ENCODE measurements around the gene LHFPL3.

The LHFPL3 gene

GRCh38 chr7:104814671-104815400, 486.4 kb downstream of the LHFPL3 start:
- DNase-seq: no peak
- no peaks in the 10 kb centered on the region for H3K4me1 ChIP-seq (ENCODE audit: control insufficient read depth, insufficient read depth, low read length, poor library complexity, severe bottlenecking)

GRCh38 chr7:104816537-104816936, 488.1 kb downstream of the LHFPL3 start:
- no peaks in the 10 kb centered on the region for H3K4me1 ChIP-seq (ENCODE audit: control insufficient read depth, insufficient read depth, low read length, poor library complexity, severe bottlenecking)
- no peak for DNase-seq
- no peaks in the 10 kb centered on the region for H3K9me3 ChIP-seq (ENCODE audit: control insufficient read depth, low read length)
- no peaks in the 10 kb centered on the region for H3K27me3 ChIP-seq (replicated peaks; ENCODE audit: control insufficient read depth, insufficient read depth, low read length, poor library complexity, severe bottlenecking)
- no peak overlapping the region for H3K4me3 ChIP-seq (ENCODE audit: insufficient read depth, low read depth, low read length, poor library complexity, severe bottlenecking)
- H3K27ac ChIP-seq (ENCODE audit: insufficient read depth, low read length, poor library complexity, severe bottlenecking): no peak overlapping the region
- H3K36me3 ChIP-seq (ENCODE audit: control insufficient read depth, insufficient read depth, low read length): no peaks in the 10 kb centered on the region

More at GRCh38 chr7:104814671-104815400, 486.4 kb downstream of the LHFPL3 start:
- no peaks in the 10 kb centered on the region for H3K36me3 ChIP-seq (ENCODE audit: control insufficient read depth, insufficient read depth, low read length)
- H3K27me3 ChIP-seq (replicated peaks; ENCODE audit: control insufficient read depth, insufficient read depth, low read length, poor library complexity, severe bottlenecking): no peaks in the 10 kb centered on the region
- no peak overlapping the region for H3K4me3 ChIP-seq (ENCODE audit: insufficient read depth, low read depth, low read length, poor library complexity, severe bottlenecking)
- no peak overlapping the region for H3K27ac ChIP-seq (ENCODE audit: insufficient read depth, low read length, poor library complexity, severe bottlenecking)
- no peaks in the 10 kb centered on the region for H3K9me3 ChIP-seq (ENCODE audit: control insufficient read depth, low read length)

GRCh38 chr7:104818961-104819880, 490.8 kb downstream of the LHFPL3 start:
- Histone ChIP-seq H3K27ac (ENCODE audit: insufficient read depth, low read length, poor library complexity, severe bottlenecking) (no peak overlapping the region), H3K4me3 (ENCODE audit: insufficient read depth, low read depth, low read length, poor library complexity, severe bottlenecking) (no peak overlapping the region), H3K4me1 (ENCODE audit: control insufficient read depth, insufficient read depth, low read length, poor library complexity, severe bottlenecking) (no peaks in the 10 kb centered on the region), H3K27me3 (replicated peaks; ENCODE audit: control insufficient read depth, insufficient read depth, low read length, poor library complexity, severe bottlenecking) (no peaks in the 10 kb centered on the region), H3K9me3 (ENCODE audit: control insufficient read depth, low read length) (no peaks in the 10 kb centered on the region), H3K36me3 (ENCODE audit: control insufficient read depth, insufficient read depth, low read length) (no peaks in the 10 kb centered on the region)
- no peak for DNase-seq

GRCh38 chr7:104820836-104821535, 492.6 kb downstream of the LHFPL3 start:
- no peaks in the 10 kb centered on the region for H3K9me3 ChIP-seq (ENCODE audit: control insufficient read depth, low read length)
- H3K27me3 ChIP-seq (replicated peaks; ENCODE audit: control insufficient read depth, insufficient read depth, low read length, poor library complexity, severe bottlenecking): no peaks in the 10 kb centered on the region
- H3K4me3 ChIP-seq (ENCODE audit: insufficient read depth, low read depth, low read length, poor library complexity, severe bottlenecking): no peak overlapping the region
- no peak overlapping the region for H3K27ac ChIP-seq (ENCODE audit: insufficient read depth, low read length, poor library complexity, severe bottlenecking)
- no peak for DNase-seq
- H3K36me3 ChIP-seq (ENCODE audit: control insufficient read depth, insufficient read depth, low read length): no peaks in the 10 kb centered on the region
- H3K4me1 ChIP-seq (ENCODE audit: control insufficient read depth, insufficient read depth, low read length, poor library complexity, severe bottlenecking): no peaks in the 10 kb centered on the region

GRCh38 chr7:104823177-104823576, 494.8 kb downstream of the LHFPL3 start:
- no peak overlapping the region for H3K27ac ChIP-seq (ENCODE audit: insufficient read depth, low read length, poor library complexity, severe bottlenecking)
- no peak overlapping the region for H3K4me3 ChIP-seq (ENCODE audit: insufficient read depth, low read depth, low read length, poor library complexity, severe bottlenecking)
- DNase-seq: no peak

GRCh38 chr7:104825099-104825498, 496.7 kb downstream of the LHFPL3 start:
- no peaks in the 10 kb centered on the region for H3K9me3 ChIP-seq (ENCODE audit: control insufficient read depth, low read length)
- no peak overlapping the region for H3K27ac ChIP-seq (ENCODE audit: insufficient read depth, low read length, poor library complexity, severe bottlenecking)

More at GRCh38 chr7:104823177-104823576, 494.8 kb downstream of the LHFPL3 start:
- Histone ChIP-seq H3K9me3 (ENCODE audit: control insufficient read depth, low read length) (no peaks in the 10 kb centered on the region), H3K4me1 (ENCODE audit: control insufficient read depth, insufficient read depth, low read length, poor library complexity, severe bottlenecking) (no peaks in the 10 kb centered on the region), H3K36me3 (ENCODE audit: control insufficient read depth, insufficient read depth, low read length) (no peaks in the 10 kb centered on the region), H3K27me3 (replicated peaks; ENCODE audit: control insufficient read depth, insufficient read depth, low read length, poor library complexity, severe bottlenecking) (no peaks in the 10 kb centered on the region)

GRCh38 chr7:104826135-104826534, 497.7 kb downstream of the LHFPL3 start:
- no peak overlapping the region for H3K4me3 ChIP-seq (ENCODE audit: insufficient read depth, low read depth, low read length, poor library complexity, severe bottlenecking)
- H3K27ac ChIP-seq (ENCODE audit: insufficient read depth, low read length, poor library complexity, severe bottlenecking): no peak overlapping the region
- H3K4me1 ChIP-seq (ENCODE audit: control insufficient read depth, insufficient read depth, low read length, poor library complexity, severe bottlenecking): no peaks in the 10 kb centered on the region
- no peaks in the 10 kb centered on the region for H3K36me3 ChIP-seq (ENCODE audit: control insufficient read depth, insufficient read depth, low read length)
- H3K27me3 ChIP-seq (replicated peaks; ENCODE audit: control insufficient read depth, insufficient read depth, low read length, poor library complexity, severe bottlenecking): no peaks in the 10 kb centered on the region
- DNase-seq: no peak
- H3K9me3 ChIP-seq (ENCODE audit: control insufficient read depth, low read length): no peaks in the 10 kb centered on the region

More at GRCh38 chr7:104825099-104825498, 496.7 kb downstream of the LHFPL3 start:
- Histone ChIP-seq H3K27me3 (replicated peaks; ENCODE audit: control insufficient read depth, insufficient read depth, low read length, poor library complexity, severe bottlenecking) (no peaks in the 10 kb centered on the region), H3K36me3 (ENCODE audit: control insufficient read depth, insufficient read depth, low read length) (no peaks in the 10 kb centered on the region), H3K4me3 (ENCODE audit: insufficient read depth, low read depth, low read length, poor library complexity, severe bottlenecking) (no peak overlapping the region), H3K4me1 (ENCODE audit: control insufficient read depth, insufficient read depth, low read length, poor library complexity, severe bottlenecking) (no peaks in the 10 kb centered on the region)
- DNase-seq: no peak

- H3K36me3 ChIP-seq (ENCODE audit: control insufficient read depth, insufficient read depth, low read length): no peaks in the 10 kb centered on the region
- DNase-seq: no peak
- H3K27me3 ChIP-seq (replicated peaks; ENCODE audit: control insufficient read depth, insufficient read depth, low read length, poor library complexity, severe bottlenecking): no peaks in the 10 kb centered on the region
- no peak overlapping the region for H3K4me3 ChIP-seq (ENCODE audit: insufficient read depth, low read depth, low read length, poor library complexity, severe bottlenecking)
- no peaks in the 10 kb centered on the region for H3K9me3 ChIP-seq (ENCODE audit: control insufficient read depth, low read length)
- H3K27ac ChIP-seq (ENCODE audit: insufficient read depth, low read length, poor library complexity, severe bottlenecking): no peak overlapping the region
- no peaks in the 10 kb centered on the region for H3K4me1 ChIP-seq (ENCODE audit: control insufficient read depth, insufficient read depth, low read length, poor library complexity, severe bottlenecking)
These were observed 508.6 kb downstream of the LHFPL3 start for GRCh38 chr7:104836976-104837375.

GRCh38 chr7:104838537-104839299, 510.3 kb downstream of the LHFPL3 start:
- no peaks in the 10 kb centered on the region for H3K9me3 ChIP-seq (ENCODE audit: control insufficient read depth, low read length)
- DNase-seq: no peak

More at GRCh38 chr7:104838537-104839299, 510.3 kb downstream of the LHFPL3 start:
- Histone ChIP-seq H3K27me3 (replicated peaks; ENCODE audit: control insufficient read depth, insufficient read depth, low read length, poor library complexity, severe bottlenecking) (no peaks in the 10 kb centered on the region), H3K27ac (ENCODE audit: insufficient read depth, low read length, poor library complexity, severe bottlenecking) (no peak overlapping the region), H3K4me3 (ENCODE audit: insufficient read depth, low read depth, low read length, poor library complexity, severe bottlenecking) (no peak overlapping the region), H3K36me3 (ENCODE audit: control insufficient read depth, insufficient read depth, low read length) (no peaks in the 10 kb centered on the region), H3K4me1 (ENCODE audit: control insufficient read depth, insufficient read depth, low read length, poor library complexity, severe bottlenecking) (no peaks in the 10 kb centered on the region)

Measured in effector memory CD4-positive, alpha-beta T cell (primary cell).